Hematopoietic multipotent progenitor cell treated with erythropoietin and hydrocortisone succinate and interleukin-3 and kit ligand, for 15 days (in vitro differentiated cells): ENCODE measurements around the gene PEPD.

Source experiments
- DNase-seq: peaks from one replicate; pipeline ENCODE4 v3.0.0-alpha.2; 2015; ENCODE audit warnings: low spot score

The PEPD gene

GRCh38 chr19:33510462-33511194 lies 11.0 kb downstream of the PEPD start:
- no peak for DNase-seq

GRCh38 chr19:33509774-33510173 lies 11.8 kb downstream of the PEPD start:
- DNase-seq, result no peak

- DNase-seq, result no peak
These were observed 12.5 kb downstream of the PEPD start for GRCh38 chr19:33508941-33509614.

GRCh38 chr19:33508431-33508830 lies 13.2 kb downstream of the PEPD start:
- DNase-seq, result no peak

GRCh38 chr19:33508009-33508408 lies 13.6 kb downstream of the PEPD start:
- no peak for DNase-seq

- no peak for DNase-seq
These were observed 14.3 kb downstream of the PEPD start for GRCh38 chr19:33507021-33507956.

- DNase-seq, result no peak
These were observed 15.1 kb downstream of the PEPD start for GRCh38 chr19:33506498-33506897.

- no peak for DNase-seq
These were observed 15.8 kb downstream of the PEPD start for GRCh38 chr19:33505823-33506222.

GRCh38 chr19:33505148-33505547 lies 16.4 kb downstream of the PEPD start:
- no peak for DNase-seq

GRCh38 chr19:33504058-33504444 lies 17.5 kb downstream of the PEPD start:
- no peak for DNase-seq

GRCh38 chr19:33503433-33504057 lies 18.0 kb downstream of the PEPD start:
- no peak for DNase-seq

- no peak for DNase-seq
These were observed 18.6 kb downstream of the PEPD start for GRCh38 chr19:33503030-33503429.

- no peak for DNase-seq
These were observed 19.1 kb downstream of the PEPD start for GRCh38 chr19:33502521-33502920.

- no peak for DNase-seq
These were observed 19.8 kb downstream of the PEPD start for GRCh38 chr19:33501693-33502356.

- no peak for DNase-seq
These were observed 20.6 kb downstream of the PEPD start for GRCh38 chr19:33500991-33501390.

GRCh38 chr19:33500586-33500985 lies 21.0 kb downstream of the PEPD start:
- DNase-seq, result no peak

- no peak for DNase-seq
These were observed 21.7 kb downstream of the PEPD start for GRCh38 chr19:33499671-33500506.

- no peak for DNase-seq
These were observed 22.3 kb downstream of the PEPD start for GRCh38 chr19:33499248-33499647.

GRCh38 chr19:33498391-33499000 lies 23.1 kb downstream of the PEPD start:
- DNase-seq, result no peak

GRCh38 chr19:33497778-33498175 lies 23.8 kb downstream of the PEPD start:
- DNase-seq, result no peak
